Transverse colon (tissue), 4 donors: ENCODE data around the gene SNTG2.

Experiments
- POLR2A ChIP-seq: fragments of 450-650 bp; IDR thresholded peaks from one replicate; pipeline ENCODE4 v1.6.1; 2016; ENCODE audit warnings: antibody characterized with exemption, mild to moderate bottlenecking, moderate library complexity
- POLR2AphosphoS5 ChIP-seq, 3 donors: sonication (generic); formaldehyde crosslinking; IDR thresholded peaks; one replicate each; pipeline ENCODE4 v1.6.1; 2016; ENCODE audit warnings: antibody characterized with exemption in 3 of 3
- TF ChIP-seq, protein P1 (sequence below), 5 experiments: fragments of 200-600 bp in 3 of 5; fragments of 450-650 bp in 2 of 5; sonication (generic) in 3 of 5; IDR thresholded peaks; 1 replicate in 2 of 5; 2 replicates in 3 of 5; pipeline ENCODE4 v1.5.1; 2016 to 2017; ENCODE audit warnings: antibody characterized with exemption in 5 of 5, inconsistent platforms in 3 of 5, mild to moderate bottlenecking in 2 of 5, moderate library complexity in 1 of 5

DNA sequence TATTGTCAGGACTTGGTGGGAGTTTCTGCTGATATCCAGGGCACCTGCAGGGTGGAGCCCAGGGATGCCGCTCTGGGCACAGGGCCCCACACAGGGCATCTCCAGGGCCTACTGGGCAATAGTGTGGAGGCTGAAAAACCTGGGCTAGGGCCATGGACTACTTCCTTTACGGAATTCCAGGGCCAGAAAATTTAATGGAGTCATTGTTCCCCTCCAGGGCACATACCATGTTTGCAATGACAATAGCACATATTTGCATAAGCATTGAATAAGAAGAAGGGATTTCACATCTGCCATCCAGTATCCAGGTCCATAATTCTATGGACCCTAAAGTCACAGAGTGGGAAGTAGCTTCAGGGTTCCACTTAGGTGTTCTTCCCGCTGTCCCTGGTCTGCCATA lies 358.9 kb downstream of the SNTG2 start:
- TF ChIP-seq POLR2A (no peak), POLR2AphosphoS5 (IDR thresholded peaks at IDR 0.05) (no peak)
- TF ChIP-seq, protein P1, sequence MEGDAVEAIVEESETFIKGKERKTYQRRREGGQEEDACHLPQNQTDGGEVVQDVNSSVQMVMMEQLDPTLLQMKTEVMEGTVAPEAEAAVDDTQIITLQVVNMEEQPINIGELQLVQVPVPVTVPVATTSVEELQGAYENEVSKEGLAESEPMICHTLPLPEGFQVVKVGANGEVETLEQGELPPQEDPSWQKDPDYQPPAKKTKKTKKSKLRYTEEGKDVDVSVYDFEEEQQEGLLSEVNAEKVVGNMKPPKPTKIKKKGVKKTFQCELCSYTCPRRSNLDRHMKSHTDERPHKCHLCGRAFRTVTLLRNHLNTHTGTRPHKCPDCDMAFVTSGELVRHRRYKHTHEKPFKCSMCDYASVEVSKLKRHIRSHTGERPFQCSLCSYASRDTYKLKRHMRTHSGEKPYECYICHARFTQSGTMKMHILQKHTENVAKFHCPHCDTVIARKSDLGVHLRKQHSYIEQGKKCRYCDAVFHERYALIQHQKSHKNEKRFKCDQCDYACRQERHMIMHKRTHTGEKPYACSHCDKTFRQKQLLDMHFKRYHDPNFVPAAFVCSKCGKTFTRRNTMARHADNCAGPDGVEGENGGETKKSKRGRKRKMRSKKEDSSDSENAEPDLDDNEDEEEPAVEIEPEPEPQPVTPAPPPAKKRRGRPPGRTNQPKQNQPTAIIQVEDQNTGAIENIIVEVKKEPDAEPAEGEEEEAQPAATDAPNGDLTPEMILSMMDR (IDR thresholded peaks at IDR 0.05): no peak
